HL-60 (cell line): ENCODE results near the gene ABCG8.

ENCODE experiments used
- CTCF ChIP-seq: IDR thresholded peaks from one replicate; pipeline ENCODE4 v1.5.1; 2011; ENCODE audit warnings: low read length, control low read depth, inconsistent platforms; ENCODE audit not compliant: insufficient read depth
- POLR2AphosphoS5 ChIP-seq: IDR thresholded peaks from 2 replicates; pipeline ENCODE4 v1.6.1; 2012; ENCODE audit warnings: low read depth

- no peak for TF ChIP-seq CTCF
- no peak for TF ChIP-seq POLR2AphosphoS5
These were observed 36.1 kb downstream of the ABCG8 start for GRCh38 chr2:43874776-43875451.
